Chondrocyte (in vitro differentiated cells): ENCODE data around the gene RANBP3. TPM values are rescaled to one million over a fixed set of nuclear protein-coding genes. Genes with fewer than 3 reads are reported as not detected.

Experiments used
- DNase-seq: peaks from one replicate; pipeline ENCODE4 v3.0.0; 2021; ENCODE audit warnings: mixed read lengths, low spot score
- H3K27ac Mint-ChIP-seq: one replicate; pipeline ENCODE4 v1.8.0; 2021; ENCODE audit warnings: mild to moderate bottlenecking, moderate library complexity, mixed read lengths; ENCODE audit not compliant: unreplicated experiment
- H3K27me3 Mint-ChIP-seq: 2 replicates; pipeline ENCODE4 v1.8.0; 2021; ENCODE audit warnings: low read depth, mixed read lengths
- H3K36me3 Mint-ChIP-seq: 2 replicates; pipeline ENCODE4 v1.8.0; 2021; ENCODE audit warnings: low read depth, mixed read lengths
- H3K4me1 Mint-ChIP-seq: 2 replicates; pipeline ENCODE4 v1.8.0; 2021; ENCODE audit warnings: low read depth, mild to moderate bottlenecking, mixed read lengths
- H3K4me3 Mint-ChIP-seq: one replicate; pipeline ENCODE4 v1.8.0; 2021; ENCODE audit warnings: mild to moderate bottlenecking, moderate library complexity, mixed read lengths; ENCODE audit not compliant: unreplicated experiment
- H3K9me3 Mint-ChIP-seq: 2 replicates; pipeline ENCODE4 v1.8.0; 2021; ENCODE audit warnings: low read depth, mixed read lengths
- total RNA-seq: library from RNA; stranded (reverse); gene quantifications from 3 replicates; pipeline ENCODE4 v1.2.1, GENCODE V29; 2021
- TF ChIP-seq, protein P1 (sequence below): fragments of 200-600 bp; sonication (generic); IDR thresholded peaks from 2 replicates; pipeline ENCODE4 v1.5.0; 2021; ENCODE audit warnings: antibody characterized with exemption, mild to moderate bottlenecking, moderate library complexity

Gene RANBP3
- total RNA-seq, 1 donor from 2014 or later, result 53.5 TPM

DNA sequence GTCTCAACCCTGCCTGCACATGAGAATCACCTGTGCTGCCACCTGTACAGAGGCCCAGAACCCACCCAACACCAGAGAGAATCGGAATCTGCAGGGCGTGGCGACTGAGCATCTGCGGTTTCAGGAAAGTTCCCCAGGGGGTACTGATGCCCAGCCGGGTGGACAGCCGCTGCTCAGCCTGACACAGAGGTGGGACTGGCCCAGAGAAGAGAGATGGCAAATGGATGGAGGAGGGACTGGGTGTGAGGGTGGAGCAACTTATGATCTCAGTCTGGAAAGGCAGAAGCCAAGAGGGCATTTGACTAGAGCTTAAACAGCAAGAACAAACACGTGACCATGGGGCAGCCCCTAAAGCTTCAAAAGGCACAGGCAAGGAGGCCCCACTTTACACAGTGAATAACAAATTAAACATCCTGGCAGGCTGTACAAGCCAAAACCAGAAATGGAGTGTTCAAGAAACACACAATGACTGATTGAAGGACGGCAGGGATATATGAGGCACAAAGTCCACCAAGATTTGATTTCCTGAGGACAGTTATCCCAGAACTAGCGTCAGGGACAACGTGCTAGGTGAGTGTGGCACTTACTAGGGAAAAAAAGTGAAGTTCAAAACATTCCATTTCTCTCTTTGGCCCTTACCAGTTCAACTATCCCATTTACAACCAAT, 3.1 kb downstream of the RANBP3 start:
- Mint-ChIP-seq H3K36me3 (no peaks in the 10 kb centered on the region), H3K9me3 (no peaks in the 10 kb centered on the region), H3K27me3 (no peaks in the 10 kb centered on the region), H3K4me1 (peaks cover 41% of the 10 kb centered on the region), H3K4me3 (no peak overlapping the region), H3K27ac (no peak overlapping the region)
- DNase-seq, result no peak
- TF ChIP-seq, protein P1, sequence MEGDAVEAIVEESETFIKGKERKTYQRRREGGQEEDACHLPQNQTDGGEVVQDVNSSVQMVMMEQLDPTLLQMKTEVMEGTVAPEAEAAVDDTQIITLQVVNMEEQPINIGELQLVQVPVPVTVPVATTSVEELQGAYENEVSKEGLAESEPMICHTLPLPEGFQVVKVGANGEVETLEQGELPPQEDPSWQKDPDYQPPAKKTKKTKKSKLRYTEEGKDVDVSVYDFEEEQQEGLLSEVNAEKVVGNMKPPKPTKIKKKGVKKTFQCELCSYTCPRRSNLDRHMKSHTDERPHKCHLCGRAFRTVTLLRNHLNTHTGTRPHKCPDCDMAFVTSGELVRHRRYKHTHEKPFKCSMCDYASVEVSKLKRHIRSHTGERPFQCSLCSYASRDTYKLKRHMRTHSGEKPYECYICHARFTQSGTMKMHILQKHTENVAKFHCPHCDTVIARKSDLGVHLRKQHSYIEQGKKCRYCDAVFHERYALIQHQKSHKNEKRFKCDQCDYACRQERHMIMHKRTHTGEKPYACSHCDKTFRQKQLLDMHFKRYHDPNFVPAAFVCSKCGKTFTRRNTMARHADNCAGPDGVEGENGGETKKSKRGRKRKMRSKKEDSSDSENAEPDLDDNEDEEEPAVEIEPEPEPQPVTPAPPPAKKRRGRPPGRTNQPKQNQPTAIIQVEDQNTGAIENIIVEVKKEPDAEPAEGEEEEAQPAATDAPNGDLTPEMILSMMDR, result no peak

GRCh38 chr19:5973867-5974635, 3.9 kb downstream of the RANBP3 start:
- DNase-seq, result no peak
- Mint-ChIP-seq H3K4me1 (peaks cover 36% of the 10 kb centered on the region), H3K4me3 (no peak overlapping the region), H3K27ac (no peak overlapping the region), H3K9me3 (no peaks in the 10 kb centered on the region), H3K36me3 (no peaks in the 10 kb centered on the region), H3K27me3 (no peaks in the 10 kb centered on the region)
- TF ChIP-seq, protein P1, result no peak

GRCh38 chr19:5973376-5973775, 4.6 kb downstream of the RANBP3 start:
- no peaks in the 10 kb centered on the region for H3K27me3 Mint-ChIP-seq
- no peaks in the 10 kb centered on the region for H3K36me3 Mint-ChIP-seq
- no peaks in the 10 kb centered on the region for H3K9me3 Mint-ChIP-seq
- peak overlapping the region; percentile 22 for H3K27ac Mint-ChIP-seq
- DNase-seq, result no peak
- peaks cover 35% of the 10 kb centered on the region for H3K4me1 Mint-ChIP-seq
- no peak overlapping the region for H3K4me3 Mint-ChIP-seq
- TF ChIP-seq, protein P1, result no peak

GRCh38 chr19:5972355-5972731, 5.6 kb downstream of the RANBP3 start:
- Mint-ChIP-seq H3K27me3 (no peaks in the 10 kb centered on the region), H3K4me3 (no peak overlapping the region), H3K4me1 (peaks cover 39% of the 10 kb centered on the region), H3K36me3 (no peaks in the 10 kb centered on the region), H3K27ac (no peak overlapping the region), H3K9me3 (no peaks in the 10 kb centered on the region)
- TF ChIP-seq, protein P1, result no peak
- DNase-seq, result no peak

- Mint-ChIP-seq H3K36me3 (no peaks in the 10 kb centered on the region), H3K27ac (no peak overlapping the region), H3K9me3 (no peaks in the 10 kb centered on the region), H3K27me3 (no peaks in the 10 kb centered on the region), H3K4me3 (no peak overlapping the region), H3K4me1 (peaks cover 35% of the 10 kb centered on the region)
- no peak for DNase-seq
- TF ChIP-seq, protein P1, result no peak
Measured at GRCh38 chr19:5971714-5972354, 6.1 kb downstream of the RANBP3 start.
